Measurements from ENCODE around the gene ZNF784. TPM values are rescaled to one million over a fixed set of nuclear protein-coding genes. Genes with fewer than 3 reads are reported as not detected.

Gene ZNF784
- total and polyA plus RNA-seq, 8 donors = 1.8 to 15.1 (median 5.5) TPM; not detected in 1

DNA sequence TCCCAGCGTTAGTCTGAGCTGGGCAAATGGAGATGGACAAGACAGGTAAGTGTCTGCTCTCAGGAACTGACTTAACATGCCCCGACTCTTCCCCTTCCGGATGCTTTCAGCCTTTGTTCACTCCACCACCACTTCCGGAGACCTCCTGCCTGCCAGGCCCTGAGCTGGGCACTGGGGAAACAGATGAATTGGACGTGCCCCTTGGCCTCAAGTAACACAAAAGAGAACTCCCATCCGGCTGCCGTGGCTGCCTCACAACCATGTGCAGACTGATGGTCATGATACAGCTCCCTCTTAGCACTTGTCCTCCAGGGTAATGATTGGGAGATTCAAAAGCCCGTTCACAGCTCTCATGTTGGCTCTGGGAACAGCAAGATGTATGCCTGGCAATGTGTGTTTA is 6.9 kb downstream of the ZNF784 start:
- intact Hi-C loops (cut with DNase I; ENCODE audit: low total_unique reads) = no loop called here
- H3K27ac ChIP-seq = no peak overlapping the region
- TF ChIP-seq EP300 (IDR thresholded peaks at IDR 0.05) (no peak), POLR2A (IDR thresholded peaks at IDR 0.05) (no peak), POLR2AphosphoS5 (IDR thresholded peaks at IDR 0.05) (no peak), CTCF (IDR thresholded peaks at IDR 0.05) (no peak)
- WGBS, 5 donors = 82 to 94% (median 84%) methylated on average over 6 to 8 of the region's 8 CpGs
- H3K27me3 ChIP-seq = no peaks in the 10 kb centered on the region
- no peak overlapping the region for H3K4me3 ChIP-seq
- H3K4me1 ChIP-seq = peaks cover 5 to 43% (median 8%) of the 10 kb centered on the region in 4 donors
- no peak for DNase-seq
- H3K36me3 ChIP-seq = peaks cover 22 to 75% (median 69%) of the 10 kb centered on the region in 4 donors
- H3K9me3 ChIP-seq = no peaks in the 10 kb centered on the region

- H3K4me3 ChIP-seq = no peak overlapping the region
- H3K36me3 ChIP-seq = peaks cover 16 to 65% (median 60%) of the 10 kb centered on the region in 4 donors
- H3K27ac ChIP-seq = no peak overlapping the region
- DNase-seq = no peak
- TF ChIP-seq POLR2A (IDR thresholded peaks at IDR 0.05) (no peak), POLR2AphosphoS5 (IDR thresholded peaks at IDR 0.05) (no peak), EP300 (IDR thresholded peaks at IDR 0.05) (no peak), CTCF (IDR thresholded peaks at IDR 0.05) (no peak)
- intact Hi-C loops (cut with DNase I; ENCODE audit: low total_unique reads) = no loop called here
- H3K4me1 ChIP-seq = peaks cover 7 to 43% (median 12%) of the 10 kb centered on the region in 4 donors
- 94 to 99% (median 97%) methylated on average over 22 to 38 of the region's 38 CpGs for WGBS, 5 donors
- H3K9me3 ChIP-seq = no peaks in the 10 kb centered on the region
- H3K27me3 ChIP-seq = no peaks in the 10 kb centered on the region
These were observed 7.9 kb downstream of the ZNF784 start for GRCh38 chr19:55616395-55616875.

- H3K27ac ChIP-seq = no peak overlapping the region
- H3K9me3 ChIP-seq = no peaks in the 10 kb centered on the region
- intact Hi-C loops (cut with DNase I; ENCODE audit: low total_unique reads) = no loop called here
- H3K4me3 ChIP-seq = no peak overlapping the region
- 95 to 98% (median 97%) methylated on average over 53 to 88 of the region's 88 CpGs for WGBS, 5 donors
- TF ChIP-seq POLR2A (IDR thresholded peaks at IDR 0.05) (no peak), EP300 (IDR thresholded peaks at IDR 0.05) (no peak), POLR2AphosphoS5 (IDR thresholded peaks at IDR 0.05) (no peak), CTCF (IDR thresholded peaks at IDR 0.05) (no peak)
- no peak for DNase-seq
- peaks cover 16 to 60% (median 56%) of the 10 kb centered on the region in 4 donors for H3K36me3 ChIP-seq
- H3K4me1 ChIP-seq = peaks cover 8 to 43% (median 17%) of the 10 kb centered on the region in 4 donors
- no peaks in the 10 kb centered on the region for H3K27me3 ChIP-seq
These were observed 8.6 kb downstream of the ZNF784 start for GRCh38 chr19:55615543-55616394.

- TF ChIP-seq EP300 (IDR thresholded peaks at IDR 0.05) = no peak
- TF ChIP-seq POLR2AphosphoS5 (IDR thresholded peaks at IDR 0.05) = no peak
- no peak for TF ChIP-seq CTCF (IDR thresholded peaks at IDR 0.05)
- no peak for TF ChIP-seq POLR2A (IDR thresholded peaks at IDR 0.05)
- H3K9me3 ChIP-seq = no peaks in the 10 kb centered on the region
- peaks cover 16 to 64% (median 60%) of the 10 kb centered on the region in 4 donors for H3K36me3 ChIP-seq
- no peak overlapping the region for H3K4me3 ChIP-seq
- no peaks in the 10 kb centered on the region for H3K27me3 ChIP-seq
- H3K4me1 ChIP-seq = peaks cover 8 to 50% (median 17%) of the 10 kb centered on the region in 4 donors
- no peak for DNase-seq
- intact Hi-C loops (cut with DNase I; ENCODE audit: low total_unique reads) = loop anchor here (5.0 kb wide), 1 partner anchor 103 kb away; no protein-coding TSS in a partner anchor
- 95 to 98% (median 97%) methylated on average over 53 to 98 of the region's 98 CpGs for WGBS, 5 donors
- no peak overlapping the region for H3K27ac ChIP-seq
These were observed 9.4 kb downstream of the ZNF784 start for GRCh38 chr19:55614711-55615542.
